ENCODE measurements around the gene OCA2. TPM values are rescaled to one million over a fixed set of nuclear protein-coding genes. Genes with fewer than 3 reads are reported as not detected.

The OCA2 gene
- total and polyA plus RNA-seq, 11 donors = 0.04 to 0.10 (median 0.07) TPM; not detected in 8

GRCh38 chr15:27936164-27936563 is 163.0 kb downstream of the OCA2 start:
- Histone ChIP-seq H3K27ac (no peak overlapping the region), H3K4me3 (no peak overlapping the region), H3K27me3 (peaks cover 0 to 27% (median 0%) of the 10 kb centered on the region in 9 donors), H3K36me3 (no peaks in the 10 kb centered on the region), H3K9me3 (peaks cover 0 to 23% (median 8%) of the 10 kb centered on the region in 12 donors), H3K4me1 (no peaks in the 10 kb centered on the region)
- TF ChIP-seq CTCF (IDR thresholded peaks at IDR 0.05) (no peak), POLR2A (IDR thresholded peaks at IDR 0.05) (no peak)
- ATAC-seq = no peak
- intact Hi-C loops (cut with DNase I) = no loop called here
- WGBS, 4 donors = 62 to 69% (median 68%) methylated on average over 2 of the region's 2 CpGs
- no peak for DNase-seq

GRCh38 chr15:27935328-27935727 is 163.8 kb downstream of the OCA2 start:
- Histone ChIP-seq H3K36me3 (no peaks in the 10 kb centered on the region), H3K4me3 (no peak overlapping the region), H3K27me3 (peaks cover 0 to 26% (median 0%) of the 10 kb centered on the region in 9 donors), H3K9me3 (peaks cover 0 to 25% (median 8%) of the 10 kb centered on the region in 12 donors), H3K27ac (no peak overlapping the region), H3K4me1 (no peaks in the 10 kb centered on the region)
- TF ChIP-seq CTCF (IDR thresholded peaks at IDR 0.05) = no peak
- ATAC-seq (no peak), DNase-seq (no peak)
- 68 to 74% (median 70%) methylated on average over 4 of the region's 4 CpGs for WGBS, 4 donors
- intact Hi-C loops (cut with DNase I) = no loop called here

DNA sequence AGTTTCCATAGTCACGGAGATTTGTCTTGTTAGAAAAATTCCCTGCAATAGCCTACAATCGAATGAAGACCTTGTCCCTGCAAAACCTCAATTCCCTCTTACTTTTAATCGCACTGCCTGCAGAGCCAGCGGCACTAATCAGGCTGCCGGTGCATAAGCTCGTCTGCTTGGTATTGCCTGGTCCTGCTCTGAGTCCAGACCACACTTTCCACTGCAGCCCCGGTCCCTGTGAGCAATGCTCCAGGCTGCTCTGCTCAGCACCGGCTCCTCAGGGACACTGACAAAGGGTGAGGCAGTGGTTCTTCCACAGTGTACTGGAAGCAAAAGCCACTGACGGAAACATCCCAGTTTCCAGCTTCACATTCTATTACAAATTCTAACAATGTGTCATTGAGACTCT is 164.3 kb downstream of the OCA2 start:
- Histone ChIP-seq H3K4me3 (no peak overlapping the region), H3K27ac (no peak overlapping the region), H3K27me3 (peaks cover 0 to 21% (median 0%) of the 10 kb centered on the region in 9 donors), H3K4me1 (no peaks in the 10 kb centered on the region), H3K9me3 (peaks cover 0 to 25% (median 8%) of the 10 kb centered on the region in 12 donors), H3K36me3 (no peaks in the 10 kb centered on the region)
- intact Hi-C loops (cut with DNase I) = no loop called here
- DNase-seq (no peak), ATAC-seq (no peak)
- no peak for TF ChIP-seq CTCF (IDR thresholded peaks at IDR 0.05)
- no peak for TF ChIP-seq POLR2A (IDR thresholded peaks at IDR 0.05)
- WGBS, 4 donors = 44 to 66% (median 57%) methylated on average over 9 of the region's 9 CpGs

DNA sequence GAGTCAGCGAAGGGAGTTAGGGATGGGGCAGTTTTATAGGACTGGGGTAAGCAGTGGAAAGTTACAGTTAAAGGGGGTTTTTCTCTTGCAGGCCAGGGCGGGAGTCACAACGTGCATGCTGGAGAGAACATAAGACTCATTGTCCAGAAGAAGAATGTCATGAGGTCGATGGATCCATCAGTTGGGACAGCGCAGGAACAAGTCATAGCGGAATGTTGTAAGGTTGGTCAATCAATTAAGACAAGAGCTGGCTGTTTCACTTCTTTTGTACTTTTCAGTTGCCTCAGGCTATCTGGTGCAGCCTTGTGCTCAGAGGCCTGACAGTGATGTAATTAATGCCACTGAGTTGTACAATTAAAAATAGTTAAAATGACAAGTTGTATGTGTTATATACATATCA is 165.6 kb downstream of the OCA2 start:
- Histone ChIP-seq H3K4me3 (no peak overlapping the region), H3K27me3 (peaks cover 0 to 18% (median 0%) of the 10 kb centered on the region in 9 donors), H3K4me1 (no peaks in the 10 kb centered on the region), H3K27ac (no peak overlapping the region), H3K36me3 (no peaks in the 10 kb centered on the region), H3K9me3 (peaks cover 0 to 25% (median 8%) of the 10 kb centered on the region in 12 donors)
- ATAC-seq (no peak), DNase-seq (no peak)
- TF ChIP-seq CTCF (IDR thresholded peaks at IDR 0.05) = no peak
- no peak for TF ChIP-seq POLR2A (IDR thresholded peaks at IDR 0.05)
- intact Hi-C loops (cut with DNase I) = no loop called here
- 86 to 95% (median 89%) methylated on average over 6 of the region's 6 CpGs for WGBS, 4 donors

Measured in heart left ventricle (tissue), 16 donors.